Astrocyte (in vitro differentiated cells and primary cell): ENCODE data around the gene TREML2.

Experiments
- EZH2 ChIP-seq: IDR thresholded peaks from 2 replicates; pipeline ENCODE4 v1.6.1; 2012; ENCODE audit warnings: mild to moderate bottlenecking, low read length, inconsistent platforms; ENCODE audit not compliant: insufficient read depth
- TF ChIP-seq, protein P1 (sequence below): IDR thresholded peaks from 2 replicates; pipeline ENCODE4 v1.5.1; 2011; ENCODE audit warnings: low read depth, mild to moderate bottlenecking, inconsistent platforms, low read length, moderate library complexity; ENCODE audit not compliant: insufficient read depth

DNA sequence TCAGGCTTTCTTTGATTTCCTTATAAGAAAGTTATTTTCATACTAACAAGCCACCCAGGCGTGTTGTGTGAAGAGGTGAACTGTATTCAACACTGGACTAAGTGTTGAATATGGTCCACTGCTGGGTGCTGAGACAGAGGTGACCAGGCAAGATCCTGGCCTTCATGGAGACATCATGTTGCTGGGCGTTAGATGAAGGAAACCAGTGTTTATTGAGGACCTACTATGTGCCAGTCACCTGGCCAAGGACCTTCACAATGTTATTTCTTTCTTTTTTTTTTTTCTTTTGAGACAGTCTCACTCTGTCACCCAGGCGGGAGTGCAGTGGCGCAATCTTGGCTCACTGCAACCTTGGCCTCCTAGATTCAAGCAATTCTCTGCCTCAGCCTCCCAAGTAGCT, 44.9 kb downstream of the TREML2 start:
- TF ChIP-seq, protein P1, sequence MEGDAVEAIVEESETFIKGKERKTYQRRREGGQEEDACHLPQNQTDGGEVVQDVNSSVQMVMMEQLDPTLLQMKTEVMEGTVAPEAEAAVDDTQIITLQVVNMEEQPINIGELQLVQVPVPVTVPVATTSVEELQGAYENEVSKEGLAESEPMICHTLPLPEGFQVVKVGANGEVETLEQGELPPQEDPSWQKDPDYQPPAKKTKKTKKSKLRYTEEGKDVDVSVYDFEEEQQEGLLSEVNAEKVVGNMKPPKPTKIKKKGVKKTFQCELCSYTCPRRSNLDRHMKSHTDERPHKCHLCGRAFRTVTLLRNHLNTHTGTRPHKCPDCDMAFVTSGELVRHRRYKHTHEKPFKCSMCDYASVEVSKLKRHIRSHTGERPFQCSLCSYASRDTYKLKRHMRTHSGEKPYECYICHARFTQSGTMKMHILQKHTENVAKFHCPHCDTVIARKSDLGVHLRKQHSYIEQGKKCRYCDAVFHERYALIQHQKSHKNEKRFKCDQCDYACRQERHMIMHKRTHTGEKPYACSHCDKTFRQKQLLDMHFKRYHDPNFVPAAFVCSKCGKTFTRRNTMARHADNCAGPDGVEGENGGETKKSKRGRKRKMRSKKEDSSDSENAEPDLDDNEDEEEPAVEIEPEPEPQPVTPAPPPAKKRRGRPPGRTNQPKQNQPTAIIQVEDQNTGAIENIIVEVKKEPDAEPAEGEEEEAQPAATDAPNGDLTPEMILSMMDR: no peak
- no peak for TF ChIP-seq EZH2
